ENCODE measurements around the gene COL25A1.
"Not testable (repeated sequence)": the region's sequence is repeated elsewhere in the genome, so short reads cannot be mapped to it uniquely, and the experiment has no call there.

Gene COL25A1

GRCh38 chr4:109123951-109124350 lies 178.5 kb downstream of the COL25A1 start:
- TF ChIP-seq CTCF (IDR thresholded peaks at IDR 0.05; ENCODE audit: low read depth, low read length): no peak
- no peak for DNase-seq (ENCODE audit: extremely low read depth, low read depth)

GRCh38 chr4:109121561-109121960 lies 180.9 kb downstream of the COL25A1 start:
- no peak for DNase-seq (ENCODE audit: extremely low read depth, low read depth)
- TF ChIP-seq CTCF (IDR thresholded peaks at IDR 0.05; ENCODE audit: low read depth, low read length): no peak

- no peak for TF ChIP-seq CTCF (IDR thresholded peaks at IDR 0.05; ENCODE audit: low read depth, low read length)
- DNase-seq (ENCODE audit: extremely low read depth, low read depth): no peak
Measured at GRCh38 chr4:109119852-109120251, 182.6 kb downstream of the COL25A1 start.

GRCh38 chr4:109118635-109119034 lies 183.8 kb downstream of the COL25A1 start:
- no peak for TF ChIP-seq CTCF (IDR thresholded peaks at IDR 0.05; ENCODE audit: low read depth, low read length)
- no peak for DNase-seq (ENCODE audit: extremely low read depth, low read depth)

- no peak for TF ChIP-seq CTCF (IDR thresholded peaks at IDR 0.05; ENCODE audit: low read depth, low read length)
Measured at GRCh38 chr4:109114501-109114900, 188.0 kb downstream of the COL25A1 start.

GRCh38 chr4:109113521-109113920 lies 188.9 kb downstream of the COL25A1 start:
- TF ChIP-seq CTCF (IDR thresholded peaks at IDR 0.05; ENCODE audit: low read depth, low read length): no peak

More at GRCh38 chr4:109114501-109114900, 188.0 kb downstream of the COL25A1 start:
- DNase-seq (ENCODE audit: extremely low read depth, low read depth): no peak

GRCh38 chr4:109111031-109111430 lies 191.4 kb downstream of the COL25A1 start:
- DNase-seq (ENCODE audit: extremely low read depth, low read depth): no peak
- TF ChIP-seq CTCF (IDR thresholded peaks at IDR 0.05; ENCODE audit: low read depth, low read length): no peak

More at GRCh38 chr4:109113521-109113920, 188.9 kb downstream of the COL25A1 start:
- DNase-seq (ENCODE audit: extremely low read depth, low read depth): no peak

GRCh38 chr4:109108215-109108614 lies 194.2 kb downstream of the COL25A1 start:
- not testable (repeated sequence) for DNase-seq (ENCODE audit: extremely low read depth, low read depth)
